HEK293T (cell line): ENCODE data around the gene MAMLD1.

Experiments
- CTCF ChIA-PET: fragments of 350-600 bp; formaldehyde crosslinking; extraction: SDS; loops from one replicate; lab custom pipeline; 2021; ENCODE audit warnings: antibody characterized with exemption, inconsistent platforms; lab: Yijun Ruan, JAX
- POLR2A ChIA-PET: fragments of 350-600 bp; formaldehyde crosslinking; extraction: SDS; loops from one replicate; lab custom pipeline; 2020; ENCODE audit warnings: antibody characterized with exemption, inconsistent platforms; lab: Yijun Ruan, JAX
- DNase-seq: peaks from one replicate; pipeline ENCODE4 v3.0.0; 2012; ENCODE audit warnings: mixed read lengths; ENCODE audit errors: extremely low spot score
- ARNT ChIP-seq: fragments of 450-650 bp; IDR thresholded peaks from 2 replicates; pipeline ENCODE4 v1.6.1; 2017; ENCODE audit warnings: mild to moderate bottlenecking
- BHLHE40 ChIP-seq: fragments of 450-650 bp; IDR thresholded peaks from 2 replicates; pipeline ENCODE4 v1.6.1; 2016; ENCODE audit warnings: mild to moderate bottlenecking, moderate library complexity, borderline replicate concordance
- CTBP1 ChIP-seq: fragments of 450-650 bp; IDR thresholded peaks from 2 replicates; pipeline ENCODE4 v1.6.1; 2016; ENCODE audit warnings: borderline replicate concordance
- ELF4 ChIP-seq: fragments of 450-650 bp; IDR thresholded peaks from 2 replicates; pipeline ENCODE4 v1.6.1; 2017; ENCODE audit warnings: antibody characterized with exemption
- FOXA1 ChIP-seq: fragments of 450-650 bp; IDR thresholded peaks from 2 replicates; pipeline ENCODE4 v1.6.1; 2016; ENCODE audit warnings: mild to moderate bottlenecking
- FOXK2 ChIP-seq: fragments of 450-650 bp; IDR thresholded peaks from 2 replicates; pipeline ENCODE4 v1.6.1; 2016; ENCODE audit warnings: mild to moderate bottlenecking
- FOXM1 ChIP-seq: fragments of 450-650 bp; IDR thresholded peaks from 2 replicates; pipeline ENCODE4 v1.6.1; 2017; ENCODE audit warnings: mild to moderate bottlenecking, borderline replicate concordance
- HDGF ChIP-seq: fragments of 450-650 bp; IDR thresholded peaks from 2 replicates; pipeline ENCODE4 v1.6.1; 2017; ENCODE audit warnings: antibody characterized with exemption, borderline replicate concordance
- L3MBTL2 ChIP-seq: fragments of 450-650 bp; conservative IDR thresholded peaks from 2 replicates; pipeline ENCODE4 v1.6.1; 2016; ENCODE audit warnings: mild to moderate bottlenecking
- LEF1 ChIP-seq: fragments of 450-650 bp; IDR thresholded peaks from 2 replicates; pipeline ENCODE4 v1.6.1; 2017; ENCODE audit warnings: mild to moderate bottlenecking, borderline replicate concordance
- NFRKB ChIP-seq: fragments of 450-650 bp; IDR thresholded peaks from 2 replicates; pipeline ENCODE4 v1.6.1; 2016; ENCODE audit warnings: mild to moderate bottlenecking, moderate library complexity
- SP1 ChIP-seq: fragments of 450-650 bp; IDR thresholded peaks from 2 replicates; pipeline ENCODE4 v1.6.1; 2017
- SUZ12 ChIP-seq: fragments of 450-650 bp; IDR thresholded peaks from 2 replicates; pipeline ENCODE4 v1.6.1; 2016; ENCODE audit warnings: mild to moderate bottlenecking
- TARDBP ChIP-seq: fragments of 450-650 bp; IDR thresholded peaks from 2 replicates; pipeline ENCODE4 v1.6.1; 2016
- ZNF384 ChIP-seq: fragments of 450-650 bp; IDR thresholded peaks from 2 replicates; pipeline ENCODE4 v1.6.1; 2016
- TF ChIP-seq, protein P1 (sequence below): fragments of 450-650 bp; IDR thresholded peaks from 2 replicates; pipeline ENCODE4 v1.6.1; 2016

Gene MAMLD1

DNA sequence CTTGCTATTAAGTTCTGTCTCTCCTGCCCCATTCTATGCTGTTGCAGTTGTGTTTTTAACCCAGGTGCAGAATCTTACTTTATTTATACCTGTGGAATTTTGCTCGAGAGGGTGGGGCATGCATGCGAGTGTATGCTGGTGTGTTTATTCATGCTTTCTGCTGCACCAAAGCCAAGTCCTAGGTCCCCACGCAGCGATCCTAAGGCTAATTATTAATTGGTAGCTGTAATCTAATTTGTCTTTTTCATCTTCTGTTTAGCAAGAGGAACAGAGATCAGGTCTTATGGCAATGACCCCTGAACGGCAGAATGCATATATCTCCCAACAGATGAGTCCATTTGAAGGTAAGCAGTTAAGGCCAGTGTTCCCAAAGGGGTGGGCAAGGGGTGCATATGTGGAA lies 146.6 kb downstream of the MAMLD1 start:
- TF ChIP-seq ELF4 (no peak), FOXK2 (no peak), TARDBP (no peak), FOXM1 (no peak), HDGF (no peak), LEF1 (no peak), FOXA1 (no peak), ZNF384 (no peak), NFRKB (no peak), L3MBTL2 (no peak), CTBP1 (no peak), SP1 (no peak)
- TF ChIP-seq, protein P1, sequence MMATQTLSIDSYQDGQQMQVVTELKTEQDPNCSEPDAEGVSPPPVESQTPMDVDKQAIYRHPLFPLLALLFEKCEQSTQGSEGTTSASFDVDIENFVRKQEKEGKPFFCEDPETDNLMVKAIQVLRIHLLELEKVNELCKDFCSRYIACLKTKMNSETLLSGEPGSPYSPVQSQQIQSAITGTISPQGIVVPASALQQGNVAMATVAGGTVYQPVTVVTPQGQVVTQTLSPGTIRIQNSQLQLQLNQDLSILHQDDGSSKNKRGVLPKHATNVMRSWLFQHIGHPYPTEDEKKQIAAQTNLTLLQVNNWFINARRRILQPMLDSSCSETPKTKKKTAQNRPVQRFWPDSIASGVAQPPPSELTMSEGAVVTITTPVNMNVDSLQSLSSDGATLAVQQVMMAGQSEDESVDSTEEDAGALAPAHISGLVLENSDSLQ, result no peak
- DNase-seq, result no peak
- ChIA-PET CTCF (no interaction called here), POLR2A (no interaction called here)

- no peak for DNase-seq
- no peak for TF ChIP-seq LEF1
- TF ChIP-seq, protein P1, result no peak
- no peak for TF ChIP-seq SP1
- TF ChIP-seq ZNF384, result no peak
- no peak for TF ChIP-seq L3MBTL2
- no peak for TF ChIP-seq FOXK2
- TF ChIP-seq TARDBP, result no peak
- TF ChIP-seq NFRKB, result no peak
- no peak for TF ChIP-seq FOXA1
- ChIA-PET CTCF (no interaction called here), POLR2A (no interaction called here)
These were observed 149.4 kb downstream of the MAMLD1 start for GRCh38 chrX:150512461-150512901.

DNA sequence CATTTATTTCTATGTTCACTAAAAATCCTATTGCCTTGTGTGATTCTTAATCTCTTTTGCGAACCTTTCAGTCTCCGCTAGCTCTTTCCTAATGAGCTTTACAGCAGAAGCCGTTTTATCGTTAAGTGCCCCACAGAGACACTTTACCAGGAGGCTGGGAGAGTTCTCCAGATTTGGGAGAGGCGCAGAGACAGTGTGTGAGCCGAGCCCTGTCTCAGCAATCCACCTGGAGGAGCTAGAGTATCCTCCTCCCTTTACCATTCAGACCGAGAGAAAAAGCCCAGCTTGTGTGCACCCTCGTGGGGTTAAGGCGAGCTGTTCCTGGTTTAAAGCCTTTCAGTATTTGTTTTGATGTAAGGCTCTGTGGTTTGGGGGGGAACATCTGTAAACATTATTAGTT lies 150.4 kb downstream of the MAMLD1 start:
- ChIA-PET POLR2A (no interaction called here), CTCF (no interaction called here)
- TF ChIP-seq BHLHE40 (no peak), NFRKB (no peak), LEF1 (no peak), L3MBTL2 (no peak), FOXK2 (no peak), FOXA1 (no peak), TARDBP (no peak), SUZ12 (no peak), ARNT (no peak), ZNF384 (no peak), CTBP1 (no peak), FOXM1 (no peak)
- no peak for DNase-seq

DNA sequence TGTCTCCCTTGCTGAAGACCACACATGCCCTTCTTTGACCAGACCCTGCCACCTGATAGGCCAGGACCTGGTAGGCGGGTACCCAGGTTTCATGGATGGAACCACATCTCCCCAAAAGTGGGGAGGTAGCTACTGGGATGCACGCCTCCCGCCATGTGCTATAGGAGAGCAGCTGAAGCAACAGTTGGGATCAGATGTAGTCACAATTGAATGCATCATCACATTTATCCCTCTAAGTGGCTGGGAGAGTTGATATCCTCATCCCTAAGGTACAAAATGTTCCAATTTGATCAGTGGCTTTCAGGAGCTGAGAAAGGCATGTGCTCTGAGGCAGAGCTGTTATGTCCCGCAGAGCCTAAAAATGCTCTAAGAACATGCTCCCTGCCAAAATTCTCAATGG lies 151.3 kb downstream of the MAMLD1 start:
- CTCF ChIA-PET, result no interaction called here
- DNase-seq, result no peak
- POLR2A ChIA-PET, result interaction anchor here (1.4 kb wide), 1 partner anchor 28 kb away, joined by 3 read pairs; no protein-coding TSS in a partner anchor
- TF ChIP-seq HDGF, result no peak
- TF ChIP-seq TARDBP, result no peak

- CTCF ChIA-PET, result no interaction called here
- DNase-seq, result no peak
These were observed 152.7 kb downstream of the MAMLD1 start for GRCh38 chrX:150515801-150516200.

DNA sequence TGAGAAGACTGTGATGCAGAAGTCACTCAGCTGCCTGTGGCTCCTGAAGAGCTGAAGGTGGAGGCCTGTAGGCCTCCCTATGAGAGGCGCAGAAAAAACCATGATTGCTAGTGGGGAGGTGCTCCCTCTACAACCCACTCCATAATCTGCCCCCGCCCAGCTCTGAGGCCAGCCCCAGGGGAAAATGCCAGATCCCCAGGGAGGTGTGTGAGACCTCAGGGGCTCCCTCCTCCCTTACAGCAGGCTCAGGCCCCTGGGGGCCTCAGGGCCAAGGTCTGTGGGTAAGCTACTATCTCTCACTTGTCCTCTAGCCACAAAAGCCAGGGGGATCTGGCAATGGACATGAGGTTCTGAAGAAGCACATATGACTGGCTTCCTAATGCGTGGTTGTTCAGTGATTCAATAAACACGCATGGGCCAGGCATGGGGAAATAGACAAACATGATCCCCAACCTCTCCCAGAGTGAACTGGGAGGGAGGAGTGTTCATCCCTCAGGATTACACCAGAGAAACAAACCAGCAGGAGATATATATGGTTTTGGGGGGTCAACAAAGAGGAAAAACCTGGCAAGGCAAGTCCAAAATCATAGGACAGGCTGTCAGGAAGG lies 154.3 kb downstream of the MAMLD1 start:
- ChIA-PET POLR2A (no interaction called here), CTCF (no interaction called here)
- DNase-seq, result no peak
- no peak for TF ChIP-seq LEF1
- TF ChIP-seq ELF4, result no peak
- no peak for TF ChIP-seq SUZ12
- TF ChIP-seq CTBP1, result no peak
- no peak for TF ChIP-seq BHLHE40
- no peak for TF ChIP-seq SP1
- TF ChIP-seq, protein P1, result no peak
- no peak for TF ChIP-seq FOXA1

More at GRCh38 chrX:150515801-150516200, 152.7 kb downstream of the MAMLD1 start:
- TF ChIP-seq ELF4 (no peak), ARNT (no peak), CTBP1 (no peak), FOXK2 (no peak), BHLHE40 (no peak), TARDBP (no peak), SP1 (no peak), ZNF384 (no peak), FOXM1 (no peak), HDGF (no peak), LEF1 (no peak), L3MBTL2 (no peak), NFRKB (no peak), FOXA1 (no peak), SUZ12 (no peak)
- TF ChIP-seq, protein P1, result no peak
- POLR2A ChIA-PET, result interaction anchor here (1.4 kb wide), 1 partner anchor 26 kb away, joined by 3 read pairs; no protein-coding TSS in a partner anchor
